Subcutaneous adipose tissue (tissue), 4 donors: ENCODE results near the gene PACS2. TPM values are rescaled to one million over a fixed set of nuclear protein-coding genes. Genes with fewer than 3 reads are reported as not detected.

Experiments used
- total RNA-seq, 4 donors: library from RNA; depleted of rRNA; stranded (reverse); fragments of >200 nt; gene quantifications; one replicate each; pipeline ENCODE4 v1.1.0, GENCODE V29; 2016
- TF ChIP-seq, protein P1 (sequence below): fragments of 450-650 bp; IDR thresholded peaks from one replicate; pipeline ENCODE4 v1.5.1; 2016; ENCODE audit warnings: low read depth, mild to moderate bottlenecking, control low read depth, antibody characterized with exemption, moderate library complexity

PACS2 gene
- total RNA-seq, 4 donors from 2014 or later: 37.2 to 124 (median 57.8) TPM

DNA sequence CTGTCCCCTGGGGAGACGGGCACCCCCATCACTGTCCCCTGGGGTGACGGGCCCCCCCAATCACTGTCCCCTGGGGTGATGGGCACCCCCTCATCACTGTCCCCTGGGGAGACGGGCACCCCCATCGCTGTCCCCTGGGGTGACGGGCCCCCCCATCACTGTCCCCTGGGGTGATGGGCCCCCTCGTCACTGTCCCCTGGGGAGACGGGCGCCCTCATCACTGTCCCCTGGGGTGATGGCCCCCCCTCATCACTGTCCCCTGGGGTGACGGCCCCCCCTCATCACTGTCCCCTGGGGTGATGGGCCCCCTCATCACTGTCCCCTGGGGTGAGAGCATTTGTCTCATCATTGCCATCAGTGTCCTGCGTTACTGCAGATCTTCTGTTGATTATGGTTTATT is 38.6 kb downstream of the PACS2 start:
- TF ChIP-seq, protein P1, sequence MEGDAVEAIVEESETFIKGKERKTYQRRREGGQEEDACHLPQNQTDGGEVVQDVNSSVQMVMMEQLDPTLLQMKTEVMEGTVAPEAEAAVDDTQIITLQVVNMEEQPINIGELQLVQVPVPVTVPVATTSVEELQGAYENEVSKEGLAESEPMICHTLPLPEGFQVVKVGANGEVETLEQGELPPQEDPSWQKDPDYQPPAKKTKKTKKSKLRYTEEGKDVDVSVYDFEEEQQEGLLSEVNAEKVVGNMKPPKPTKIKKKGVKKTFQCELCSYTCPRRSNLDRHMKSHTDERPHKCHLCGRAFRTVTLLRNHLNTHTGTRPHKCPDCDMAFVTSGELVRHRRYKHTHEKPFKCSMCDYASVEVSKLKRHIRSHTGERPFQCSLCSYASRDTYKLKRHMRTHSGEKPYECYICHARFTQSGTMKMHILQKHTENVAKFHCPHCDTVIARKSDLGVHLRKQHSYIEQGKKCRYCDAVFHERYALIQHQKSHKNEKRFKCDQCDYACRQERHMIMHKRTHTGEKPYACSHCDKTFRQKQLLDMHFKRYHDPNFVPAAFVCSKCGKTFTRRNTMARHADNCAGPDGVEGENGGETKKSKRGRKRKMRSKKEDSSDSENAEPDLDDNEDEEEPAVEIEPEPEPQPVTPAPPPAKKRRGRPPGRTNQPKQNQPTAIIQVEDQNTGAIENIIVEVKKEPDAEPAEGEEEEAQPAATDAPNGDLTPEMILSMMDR: no peak

DNA sequence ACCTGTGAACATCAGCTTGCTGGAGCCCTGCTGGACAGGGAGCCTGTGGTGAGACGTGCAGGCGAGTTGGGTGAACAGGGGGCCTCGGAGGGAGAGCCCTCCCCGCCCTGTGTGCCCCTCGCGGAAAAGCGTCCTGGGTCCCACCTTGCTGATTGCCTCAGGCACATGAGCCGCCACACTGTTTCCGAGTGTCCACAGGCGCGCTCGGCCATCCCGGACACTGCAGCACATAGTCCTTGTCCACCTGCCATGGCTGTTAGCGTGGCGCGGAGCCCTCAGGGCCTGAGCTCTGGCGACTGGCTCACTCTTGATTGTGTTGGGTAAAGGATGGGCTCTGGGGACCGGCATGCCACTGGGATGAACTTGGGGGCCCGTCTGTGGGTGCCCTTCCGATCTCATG is 40.0 kb downstream of the PACS2 start:
- TF ChIP-seq, protein P1: no peak

DNA sequence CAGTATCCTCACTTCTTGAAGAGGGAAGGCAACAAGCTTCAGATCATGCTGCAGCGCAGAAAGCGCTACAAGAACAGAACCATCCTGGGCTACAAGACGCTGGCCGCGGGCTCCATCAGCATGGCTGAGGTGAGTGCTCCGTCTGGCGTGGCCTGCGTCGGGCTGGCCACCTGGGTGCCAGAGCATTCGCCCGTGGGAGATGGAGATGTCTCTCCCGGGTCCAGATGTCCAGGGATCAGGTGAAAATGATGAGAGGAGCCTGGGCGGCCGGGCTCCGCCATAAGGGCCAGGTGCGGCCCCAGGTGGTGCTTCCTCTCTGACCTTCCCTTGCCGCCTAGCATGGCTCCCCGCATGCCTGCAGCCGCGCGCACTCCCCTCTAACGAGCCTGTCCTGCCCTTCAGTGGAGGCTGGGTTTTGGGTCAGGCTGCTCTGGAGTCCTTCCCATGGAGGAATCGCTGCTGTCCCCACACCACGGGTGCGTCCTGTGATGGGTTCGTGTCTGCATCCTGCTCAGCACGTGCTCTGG is 40.6 kb downstream of the PACS2 start:
- TF ChIP-seq, protein P1: no peak

DNA sequence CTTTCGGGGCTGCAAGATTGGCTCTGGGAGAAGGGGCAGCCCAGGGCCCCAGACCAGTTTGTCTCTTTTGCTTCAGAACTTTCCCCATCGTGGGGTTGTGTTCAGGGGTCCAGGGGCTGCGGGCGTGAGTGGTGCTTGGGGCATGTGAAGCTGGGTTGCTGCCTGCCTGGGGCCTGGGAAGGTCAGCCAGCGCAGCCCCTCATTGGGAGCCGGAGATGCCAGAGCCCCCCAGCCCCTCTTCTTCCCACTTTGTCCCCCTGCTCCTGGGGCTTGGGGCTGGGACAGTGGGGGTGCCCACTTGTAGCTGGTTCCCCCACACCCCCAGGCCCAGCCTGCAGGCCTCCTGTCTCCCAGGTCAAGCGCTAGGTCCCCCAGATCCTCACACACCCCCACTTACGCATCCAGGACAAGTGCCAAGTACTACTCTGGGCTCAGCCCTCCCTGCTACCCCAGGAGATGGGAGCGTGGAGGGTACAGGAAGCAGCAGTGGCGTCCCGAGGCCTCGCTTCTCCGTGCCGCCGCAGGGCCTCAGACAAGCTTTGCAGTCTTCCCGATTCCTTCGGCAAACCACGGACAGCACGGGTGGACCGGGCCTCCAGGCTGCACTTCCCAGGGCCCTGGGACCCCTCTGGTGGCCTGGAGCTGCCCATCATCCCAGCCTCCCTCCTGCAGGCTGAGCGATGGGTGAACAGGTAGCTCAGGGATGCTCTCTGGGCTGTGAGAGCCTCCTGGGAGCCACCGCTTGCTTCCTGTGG is 41.5 kb downstream of the PACS2 start:
- TF ChIP-seq, protein P1: no peak

DNA sequence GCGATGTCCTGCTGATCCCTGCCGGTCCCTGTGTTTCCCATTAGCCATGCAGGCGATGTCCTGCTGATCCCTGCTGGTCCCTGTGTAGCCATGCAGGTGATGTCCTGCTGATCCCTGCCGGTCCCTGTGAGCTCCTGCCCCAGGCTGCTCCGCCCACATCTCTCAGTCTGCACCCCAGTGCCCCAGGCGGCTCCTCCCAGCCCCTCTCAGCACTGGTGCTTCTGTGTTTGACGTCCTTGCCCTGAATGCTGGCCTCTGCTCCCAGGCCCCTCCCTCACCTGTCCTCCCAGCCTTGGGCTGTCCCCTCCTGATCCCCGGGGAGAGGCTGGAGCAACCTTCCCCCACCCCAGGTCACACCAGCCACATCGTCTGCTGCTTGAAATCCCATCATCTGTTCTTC is 42.4 kb downstream of the PACS2 start:
- TF ChIP-seq, protein P1: no peak

DNA sequence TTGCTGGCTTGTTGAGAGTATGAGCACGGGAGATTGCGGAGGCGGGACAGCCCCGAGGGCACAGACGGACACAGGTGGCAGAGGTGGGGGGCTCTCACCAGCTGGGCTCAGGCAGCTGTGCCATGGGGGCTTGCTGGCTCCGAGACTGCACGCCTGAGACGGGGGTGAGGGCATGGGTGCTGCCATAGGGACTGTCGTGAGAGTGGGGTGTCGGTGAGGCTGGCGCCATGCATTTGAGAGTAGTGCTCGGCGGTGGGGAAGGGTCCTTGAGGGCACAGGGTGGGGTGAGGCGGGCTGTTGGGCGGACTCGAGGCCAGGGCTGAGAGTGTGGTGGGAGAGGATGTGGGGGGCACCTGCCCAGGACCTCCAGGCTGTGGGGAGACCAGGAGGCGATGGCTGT is 43.1 kb downstream of the PACS2 start:
- TF ChIP-seq, protein P1: no peak

DNA sequence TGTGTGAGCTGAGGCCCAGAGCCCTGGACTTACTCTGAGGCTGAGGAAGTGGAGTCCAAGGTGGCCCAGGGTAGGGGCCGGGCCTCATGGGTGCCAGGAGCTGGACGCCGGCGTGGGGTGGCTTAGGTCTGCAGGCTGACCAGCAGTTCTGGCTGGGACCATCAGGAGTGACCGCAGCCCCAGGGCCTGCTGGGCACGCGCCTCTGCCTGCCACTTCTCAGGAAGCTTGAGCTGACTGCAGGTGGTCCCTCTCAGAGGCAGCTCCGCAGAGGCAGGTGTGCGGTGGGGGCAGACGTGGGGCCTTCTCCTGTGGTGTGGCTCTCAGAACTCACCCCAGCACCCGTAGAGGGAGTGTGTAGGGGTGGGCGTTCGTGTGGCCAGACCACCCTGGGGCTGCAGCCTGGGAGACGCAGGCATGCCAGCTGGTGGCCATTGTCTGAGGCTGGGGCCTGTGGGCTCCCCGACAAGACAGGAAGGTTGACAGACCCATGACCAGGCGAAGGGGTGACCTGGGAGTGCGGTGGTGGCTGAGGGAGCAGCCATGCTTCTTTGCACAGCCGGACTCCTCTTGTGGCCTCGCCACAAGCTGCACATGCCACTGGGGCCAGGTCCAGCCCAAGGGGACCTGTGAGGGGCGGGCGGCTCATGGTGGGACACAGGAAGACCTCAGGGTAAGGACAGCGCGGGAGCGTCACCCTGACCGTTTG is 43.7 kb downstream of the PACS2 start:
- TF ChIP-seq, protein P1: no peak
